Measurements from ENCODE around the gene TMOD2. TPM values are rescaled to one million over a fixed set of nuclear protein-coding genes. Genes with fewer than 3 reads are reported as not detected.

Gene TMOD2
- total RNA-seq, 1 experiment from 2014 or later = 2.8 TPM

- POLR2A ChIA-PET = interaction anchor here (1.0 to 1.2 kb wide), 4 partner anchors 18 to 35 kb away, joined by 3 to 5 read pairs (median 4); no protein-coding TSS in a partner anchor
- intact Hi-C loops (cut with micrococcal nuclease) = no loop called here
- Mint-ChIP-seq H3K4me3 (ENCODE audit: unreplicated experiment) (no peak overlapping the region), H3K27me3 (ENCODE audit: insufficient read depth, unreplicated experiment) (peaks cover 2% of the 10 kb centered on the region), H3K4me1 (ENCODE audit: insufficient read depth, unreplicated experiment) (peaks cover 17% of the 10 kb centered on the region), H3K27ac (ENCODE audit: low read depth, unreplicated experiment) (no peak overlapping the region), H3K36me3 (ENCODE audit: insufficient read depth, unreplicated experiment) (no peaks in the 10 kb centered on the region), H3K9me3 (ENCODE audit: unreplicated experiment) (no peaks in the 10 kb centered on the region)
- no peak for TF ChIP-seq CTCF (IDR thresholded peaks at IDR 0.05; ENCODE audit: unreplicated experiment)
- peak; percentile 48 for DNase-seq (ENCODE audit: unreplicated experiment)
- no TSS peak for BruUV-seq (replicated peaks)
- CTCF ChIA-PET = interaction anchor here (1.7 to 3.6 kb wide), 2 partner anchors 18 to 109 kb away, joined by 12 to 29 read pairs; no protein-coding TSS in a partner anchor
Measured at GRCh38 chr15:51758645-51759044, 7.2 kb downstream of the TMOD2 start.

DNA sequence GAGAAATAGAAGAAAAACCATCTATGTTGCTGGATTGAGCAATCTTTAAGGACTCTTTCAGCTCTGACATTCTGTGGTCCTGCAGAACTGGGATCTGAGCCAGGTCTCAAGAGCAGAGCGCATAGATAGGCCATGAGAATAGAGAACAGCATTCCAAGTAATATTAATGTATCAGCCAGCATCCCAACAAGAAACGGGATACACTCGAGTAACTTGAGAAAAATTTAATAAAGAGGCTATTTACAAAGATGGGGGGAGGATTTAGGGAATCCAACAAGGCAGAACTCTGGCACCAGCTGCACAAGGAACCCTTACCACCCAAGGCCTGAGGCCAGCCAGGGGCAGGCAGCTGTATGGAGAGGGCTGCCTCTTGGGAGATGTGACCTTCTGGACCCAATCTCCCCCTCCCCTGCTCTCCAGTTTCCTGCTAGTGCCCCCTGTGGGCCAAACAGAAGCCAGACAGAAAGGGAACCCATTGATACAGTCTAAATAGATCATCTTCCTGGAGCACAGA is 8.2 kb downstream of the TMOD2 start:
- no peaks in the 10 kb centered on the region for H3K36me3 Mint-ChIP-seq (ENCODE audit: insufficient read depth, unreplicated experiment)
- intact Hi-C loops (cut with micrococcal nuclease) = no loop called here
- peak; percentile 77 for DNase-seq (ENCODE audit: unreplicated experiment)

GRCh38 chr15:51760805-51761204 is 9.4 kb downstream of the TMOD2 start:
- no peaks in the 10 kb centered on the region for H3K9me3 Mint-ChIP-seq (ENCODE audit: unreplicated experiment)
- no peak for DNase-seq (ENCODE audit: unreplicated experiment)
- ChIA-PET POLR2A (interaction anchor here (2.9 kb wide), 1 partner anchor 23 kb away, joined by 10 read pairs; the partner anchor contains the start of gene LYSMD2), CTCF (interaction anchor here (0.7 to 2.1 kb wide), 3 partner anchors 9 to 70 kb away, joined by 4 to 14 read pairs (median 5); no protein-coding TSS in a partner anchor)
- H3K27ac Mint-ChIP-seq (ENCODE audit: low read depth, unreplicated experiment) = no peak overlapping the region
- intact Hi-C loops (cut with micrococcal nuclease) = no loop called here
- H3K36me3 Mint-ChIP-seq (ENCODE audit: insufficient read depth, unreplicated experiment) = no peaks in the 10 kb centered on the region
- no peak overlapping the region for H3K4me3 Mint-ChIP-seq (ENCODE audit: unreplicated experiment)
- BruUV-seq (replicated peaks) = no TSS peak
- H3K27me3 Mint-ChIP-seq (ENCODE audit: insufficient read depth, unreplicated experiment) = no peaks in the 10 kb centered on the region
- H3K4me1 Mint-ChIP-seq (ENCODE audit: insufficient read depth, unreplicated experiment) = peaks cover 17% of the 10 kb centered on the region
- no peak for TF ChIP-seq CTCF (IDR thresholded peaks at IDR 0.05; ENCODE audit: unreplicated experiment)

More for the DNA sequence above, 8.2 kb downstream of the TMOD2 start:
- Mint-ChIP-seq H3K27me3 (ENCODE audit: insufficient read depth, unreplicated experiment) (no peaks in the 10 kb centered on the region), H3K27ac (ENCODE audit: low read depth, unreplicated experiment) (no peak overlapping the region), H3K9me3 (ENCODE audit: unreplicated experiment) (no peaks in the 10 kb centered on the region), H3K4me1 (ENCODE audit: insufficient read depth, unreplicated experiment) (peaks cover 17% of the 10 kb centered on the region), H3K4me3 (ENCODE audit: unreplicated experiment) (no peak overlapping the region)
- CTCF ChIA-PET = interaction anchor here (0.6 kb wide), 1 partner anchor 187 kb away, joined by 4 read pairs; no protein-coding TSS in a partner anchor
- no TSS peak for BruUV-seq (replicated peaks)
- POLR2A ChIA-PET = no interaction called here
- TF ChIP-seq CTCF (IDR thresholded peaks at IDR 0.05; ENCODE audit: unreplicated experiment) = no peak

- POLR2A ChIA-PET = no interaction called here
- BruUV-seq (replicated peaks) = no TSS peak
Measured at GRCh38 chr15:51765751-51766150, 14.4 kb downstream of the TMOD2 start.

More at GRCh38 chr15:51765751-51766150, 14.4 kb downstream of the TMOD2 start:
- H3K9me3 Mint-ChIP-seq (ENCODE audit: unreplicated experiment) = no peaks in the 10 kb centered on the region
- TF ChIP-seq CTCF (IDR thresholded peaks at IDR 0.05; ENCODE audit: unreplicated experiment) = no peak
- H3K27ac Mint-ChIP-seq (ENCODE audit: low read depth, unreplicated experiment) = no peak overlapping the region
- intact Hi-C loops (cut with micrococcal nuclease) = no loop called here
- no peaks in the 10 kb centered on the region for H3K4me1 Mint-ChIP-seq (ENCODE audit: insufficient read depth, unreplicated experiment)
- no peak overlapping the region for H3K4me3 Mint-ChIP-seq (ENCODE audit: unreplicated experiment)
- H3K27me3 Mint-ChIP-seq (ENCODE audit: insufficient read depth, unreplicated experiment) = no peaks in the 10 kb centered on the region
- no peaks in the 10 kb centered on the region for H3K36me3 Mint-ChIP-seq (ENCODE audit: insufficient read depth, unreplicated experiment)
- CTCF ChIA-PET = interaction anchor here (0.6 to 4.8 kb wide), 2 partner anchors 11 to 38 kb away, joined by 3 to 25 read pairs; no protein-coding TSS in a partner anchor
- DNase-seq (ENCODE audit: unreplicated experiment) = no peak

All from MCF 10A (cell line).